Calu3 (cell line): ENCODE data around the gene CUBN. TPM values are rescaled to one million over a fixed set of nuclear protein-coding genes. Genes with fewer than 3 reads are reported as not detected.

Experiments
- BruUV-seq: library from RNA; stranded (reverse); fragments of 400-500 nt; replicated peaks from 2 replicates; lab custom pipeline; 2021; lab: Mats Ljungman, UMichigan
- CTCF ChIA-PET: fragments of 300-600 bp; sonication (Branson Sonifier 250); formaldehyde crosslinking; loops from one replicate; lab custom pipeline; 2022; ENCODE audit warnings: antibody characterized with exemption; lab: Charles Lee
- DNase-seq: peaks from one replicate; pipeline ENCODE4 v3.0.0; 2022
- H3K27ac Mint-ChIP-seq: one replicate; pipeline ENCODE4 v1.8.0; 2022; ENCODE audit warnings: mixed read lengths; ENCODE audit not compliant: unreplicated experiment
- H3K27me3 Mint-ChIP-seq: one replicate; pipeline ENCODE4 v1.8.0; 2022; ENCODE audit warnings: mixed read lengths; ENCODE audit not compliant: unreplicated experiment
- H3K36me3 Mint-ChIP-seq: one replicate; pipeline ENCODE4 v1.8.0; 2022; ENCODE audit warnings: mild to moderate bottlenecking, moderate library complexity, mixed read lengths; ENCODE audit not compliant: insufficient read depth, unreplicated experiment
- H3K4me1 Mint-ChIP-seq: one replicate; pipeline ENCODE4 v1.8.0; 2022; ENCODE audit warnings: mild to moderate bottlenecking, low read depth, mixed read lengths; ENCODE audit not compliant: unreplicated experiment
- H3K4me3 Mint-ChIP-seq: one replicate; pipeline ENCODE4 v1.8.0; 2022; ENCODE audit warnings: mild to moderate bottlenecking, low read depth, moderate library complexity, mixed read lengths; ENCODE audit not compliant: unreplicated experiment
- H3K9me3 Mint-ChIP-seq: one replicate; pipeline ENCODE4 v1.8.0; 2022; ENCODE audit warnings: low read depth, mixed read lengths; ENCODE audit not compliant: unreplicated experiment
- intact Hi-C: fragments of 100-400 bp; cut with micrococcal nuclease; formaldehyde crosslinking; loops from one replicate; pipeline ENCODE4 v1.10.0; 2022; ENCODE audit not compliant: unreplicated experiment
- total RNA-seq: library from RNA; stranded (reverse); gene quantifications from 2 replicates; pipeline ENCODE4 v1.2.3, GENCODE V29; 2022
- TF ChIP-seq, protein P1 (sequence below): fragments of 200-600 bp; IDR thresholded peaks from one replicate; pipeline ENCODE4 v1.8.0; 2022; ENCODE audit warnings: antibody characterized with exemption; ENCODE audit not compliant: unreplicated experiment

Gene CUBN
- total RNA-seq, 1 experiment from 2014 or later = 0.92 TPM

DNA sequence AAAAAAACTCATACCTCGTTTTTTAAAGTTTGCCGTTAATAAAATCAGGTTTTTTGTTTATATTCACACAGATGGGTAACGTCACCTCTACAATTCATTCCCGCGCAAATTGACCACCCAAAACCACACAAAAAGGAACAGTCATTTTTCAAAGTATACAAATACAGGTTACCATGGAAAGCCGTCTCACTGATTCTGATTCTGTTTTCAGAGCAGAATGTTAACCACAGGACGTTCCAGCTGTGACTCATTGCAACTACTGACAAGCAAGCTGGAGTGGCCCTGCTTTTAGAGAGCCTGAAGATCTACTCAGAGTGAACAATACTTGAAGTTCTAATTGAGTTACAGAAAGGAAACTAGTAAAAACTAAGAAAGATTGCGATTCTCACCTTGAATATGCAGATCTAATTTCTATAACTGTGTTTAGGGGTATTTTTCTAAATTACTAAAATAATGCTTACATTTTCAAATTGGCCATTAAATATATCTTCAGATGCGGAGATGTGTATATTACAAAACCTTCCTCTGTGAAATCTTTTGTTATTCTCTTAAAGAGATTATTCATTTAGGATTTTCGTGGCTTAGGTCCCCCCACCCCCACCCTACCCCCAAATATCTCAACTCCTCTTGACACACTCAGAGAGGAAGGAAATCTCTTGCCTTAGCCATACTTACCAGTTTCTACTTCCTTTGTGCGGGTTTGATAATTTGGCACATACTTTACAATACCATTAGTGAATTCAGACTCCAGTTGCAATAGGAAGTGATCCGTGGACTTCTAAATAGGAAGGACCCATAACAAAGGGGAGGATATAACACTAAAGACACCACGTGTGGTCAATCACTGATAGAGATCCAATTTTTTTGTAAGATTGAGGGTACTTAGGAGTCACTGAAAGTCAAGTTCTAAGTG lies 106.0 kb downstream of the CUBN start:
- peak; percentile 61 for DNase-seq
- intact Hi-C loops = loop anchor here (5.0 kb wide), 2 partner anchors 79 to 131 kb away; no protein-coding TSS in a partner anchor
- Mint-ChIP-seq H3K27ac (peak overlapping the region; percentile 21), H3K36me3 (no peaks in the 10 kb centered on the region), H3K9me3 (no peaks in the 10 kb centered on the region), H3K4me3 (no peak overlapping the region), H3K4me1 (peaks cover 8% of the 10 kb centered on the region), H3K27me3 (no peaks in the 10 kb centered on the region)
- CTCF ChIA-PET = interaction anchor here (0.7 kb wide), 1 partner anchor 200 kb away, joined by 4 read pairs; no protein-coding TSS in a partner anchor
- TF ChIP-seq, protein P1, sequence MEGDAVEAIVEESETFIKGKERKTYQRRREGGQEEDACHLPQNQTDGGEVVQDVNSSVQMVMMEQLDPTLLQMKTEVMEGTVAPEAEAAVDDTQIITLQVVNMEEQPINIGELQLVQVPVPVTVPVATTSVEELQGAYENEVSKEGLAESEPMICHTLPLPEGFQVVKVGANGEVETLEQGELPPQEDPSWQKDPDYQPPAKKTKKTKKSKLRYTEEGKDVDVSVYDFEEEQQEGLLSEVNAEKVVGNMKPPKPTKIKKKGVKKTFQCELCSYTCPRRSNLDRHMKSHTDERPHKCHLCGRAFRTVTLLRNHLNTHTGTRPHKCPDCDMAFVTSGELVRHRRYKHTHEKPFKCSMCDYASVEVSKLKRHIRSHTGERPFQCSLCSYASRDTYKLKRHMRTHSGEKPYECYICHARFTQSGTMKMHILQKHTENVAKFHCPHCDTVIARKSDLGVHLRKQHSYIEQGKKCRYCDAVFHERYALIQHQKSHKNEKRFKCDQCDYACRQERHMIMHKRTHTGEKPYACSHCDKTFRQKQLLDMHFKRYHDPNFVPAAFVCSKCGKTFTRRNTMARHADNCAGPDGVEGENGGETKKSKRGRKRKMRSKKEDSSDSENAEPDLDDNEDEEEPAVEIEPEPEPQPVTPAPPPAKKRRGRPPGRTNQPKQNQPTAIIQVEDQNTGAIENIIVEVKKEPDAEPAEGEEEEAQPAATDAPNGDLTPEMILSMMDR = no peak
- no TSS peak for BruUV-seq

DNA sequence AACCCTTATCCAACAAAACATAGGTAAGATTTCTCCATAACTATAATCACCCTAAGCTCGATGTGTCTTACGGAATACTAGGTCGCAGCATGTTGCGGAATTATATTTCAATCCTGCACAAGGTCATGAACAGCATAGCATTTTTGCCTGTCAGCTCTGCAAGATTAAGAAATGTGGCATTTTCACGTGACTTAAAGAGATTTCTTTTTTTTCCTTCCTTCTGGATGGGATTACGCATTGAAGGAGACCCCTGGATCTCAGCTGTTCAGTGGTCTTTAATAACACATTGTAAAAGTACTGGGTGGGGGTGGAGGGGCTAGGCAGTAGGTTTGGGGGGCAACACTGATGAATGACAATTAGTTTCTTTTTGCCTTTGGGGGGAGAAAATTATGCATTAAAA lies 106.7 kb downstream of the CUBN start:
- intact Hi-C loops = loop anchor here (5.0 kb wide), 2 partner anchors 79 to 131 kb away; no protein-coding TSS in a partner anchor
- DNase-seq = no peak
- CTCF ChIA-PET = interaction anchor here (0.7 kb wide), 1 partner anchor 170 kb away, joined by 5 read pairs; no protein-coding TSS in a partner anchor
- Mint-ChIP-seq H3K36me3 (no peaks in the 10 kb centered on the region), H3K9me3 (no peaks in the 10 kb centered on the region), H3K27ac (peak overlapping the region; percentile 21), H3K27me3 (no peaks in the 10 kb centered on the region), H3K4me3 (no peak overlapping the region), H3K4me1 (peaks cover 8% of the 10 kb centered on the region)
- BruUV-seq = no TSS peak
- TF ChIP-seq, protein P1 = no peak

DNA sequence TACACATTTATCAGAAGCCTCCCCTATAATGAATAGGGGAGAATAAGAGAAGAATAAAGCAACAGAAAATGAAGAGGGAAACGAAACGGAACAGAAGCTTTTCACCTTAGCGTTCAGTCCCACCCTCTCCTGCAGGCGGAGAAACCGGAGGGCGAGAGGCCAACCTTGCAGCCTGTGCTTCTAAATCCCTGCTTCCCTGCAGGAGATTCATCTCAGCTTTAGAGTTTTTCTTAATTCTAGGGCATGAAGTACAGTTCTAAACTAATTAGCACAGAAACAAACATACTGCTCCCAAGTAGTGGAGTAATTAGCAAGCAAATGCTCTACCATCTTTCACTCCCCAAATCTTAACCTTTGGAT lies 107.2 kb downstream of the CUBN start:
- TF ChIP-seq, protein P1 = no peak
- H3K36me3 Mint-ChIP-seq = no peaks in the 10 kb centered on the region
- DNase-seq = no peak
- intact Hi-C loops = loop anchor here (5.0 kb wide), 2 partner anchors 80 to 130 kb away; no protein-coding TSS in a partner anchor
- H3K9me3 Mint-ChIP-seq = no peaks in the 10 kb centered on the region
- no TSS peak for BruUV-seq
- no peak overlapping the region for H3K4me3 Mint-ChIP-seq
- H3K27me3 Mint-ChIP-seq = no peaks in the 10 kb centered on the region
- CTCF ChIA-PET = interaction anchor here (0.7 kb wide), 1 partner anchor 170 kb away, joined by 5 read pairs; no protein-coding TSS in a partner anchor
- no peak overlapping the region for H3K27ac Mint-ChIP-seq
- peaks cover 8% of the 10 kb centered on the region for H3K4me1 Mint-ChIP-seq

DNA sequence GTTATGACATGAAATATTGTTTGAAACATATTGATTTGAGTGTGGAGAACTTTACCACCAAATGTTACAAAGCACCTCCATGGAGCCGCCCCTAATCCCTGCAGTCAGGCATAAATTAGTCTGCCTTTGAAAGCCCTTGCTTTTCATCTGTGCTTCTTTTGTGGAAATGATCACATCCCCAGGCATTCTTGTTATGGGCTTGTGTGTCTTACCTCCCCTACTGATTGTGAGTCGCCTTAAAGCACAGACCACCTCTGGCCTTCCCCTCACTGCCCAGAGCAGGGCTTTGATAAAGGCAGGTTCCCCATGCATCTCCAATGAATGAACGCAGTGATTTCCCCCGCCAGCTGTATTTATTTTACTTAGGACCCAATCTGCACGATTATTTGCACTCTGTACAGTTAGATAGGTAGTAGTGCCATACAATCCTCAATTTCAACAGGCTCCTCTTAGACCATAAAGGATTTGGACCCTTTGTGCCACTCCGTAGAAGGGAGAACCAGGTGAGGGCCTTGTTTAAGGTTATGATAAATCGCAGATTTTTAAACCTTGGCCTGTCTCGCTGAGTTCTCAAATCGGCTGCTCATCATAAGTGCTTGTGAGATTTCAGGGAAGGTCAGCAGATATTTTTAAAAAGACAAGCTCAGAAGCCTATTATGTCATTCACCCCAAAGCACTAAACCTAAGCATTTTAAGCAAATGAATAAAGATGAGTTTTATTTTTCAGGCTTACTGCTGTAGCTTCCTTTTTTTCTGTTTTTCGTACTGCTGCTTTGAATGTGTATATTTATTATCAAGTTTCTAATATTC lies 107.8 kb downstream of the CUBN start:
- TF ChIP-seq, protein P1 = no peak
- no TSS peak for BruUV-seq
- Mint-ChIP-seq H3K27me3 (no peaks in the 10 kb centered on the region), H3K9me3 (no peaks in the 10 kb centered on the region), H3K27ac (no peak overlapping the region), H3K36me3 (no peaks in the 10 kb centered on the region), H3K4me1 (peaks cover 8% of the 10 kb centered on the region), H3K4me3 (no peak overlapping the region)
- CTCF ChIA-PET = no interaction called here
- DNase-seq = no peak
- intact Hi-C loops = loop anchor here (5.0 kb wide), 2 partner anchors 80 to 130 kb away; no protein-coding TSS in a partner anchor
